Activated T-helper 9 cell treated with anti-CD3 and anti-CD28 coated beads, Interleukin-2, amount 50 U/mL, for 16 hours (primary cell): ENCODE measurements around the gene RGMA.

Experiments used
- DNase-seq: peaks from one replicate; pipeline ENCODE4 v3.0.0-alpha.2; 2020; ENCODE audit warnings: low read depth

The RGMA gene, protein sequence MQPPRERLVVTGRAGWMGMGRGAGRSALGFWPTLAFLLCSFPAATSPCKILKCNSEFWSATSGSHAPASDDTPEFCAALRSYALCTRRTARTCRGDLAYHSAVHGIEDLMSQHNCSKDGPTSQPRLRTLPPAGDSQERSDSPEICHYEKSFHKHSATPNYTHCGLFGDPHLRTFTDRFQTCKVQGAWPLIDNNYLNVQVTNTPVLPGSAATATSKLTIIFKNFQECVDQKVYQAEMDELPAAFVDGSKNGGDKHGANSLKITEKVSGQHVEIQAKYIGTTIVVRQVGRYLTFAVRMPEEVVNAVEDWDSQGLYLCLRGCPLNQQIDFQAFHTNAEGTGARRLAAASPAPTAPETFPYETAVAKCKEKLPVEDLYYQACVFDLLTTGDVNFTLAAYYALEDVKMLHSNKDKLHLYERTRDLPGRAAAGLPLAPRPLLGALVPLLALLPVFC

GRCh38 chr15:93088981-93089726, at the start of gene RGMA:
TSS of gene RGMA (minus strand) at chr15:93089211. CDS start at chr15:93088932, 279 bp downstream.
- no peak for DNase-seq

DNA sequence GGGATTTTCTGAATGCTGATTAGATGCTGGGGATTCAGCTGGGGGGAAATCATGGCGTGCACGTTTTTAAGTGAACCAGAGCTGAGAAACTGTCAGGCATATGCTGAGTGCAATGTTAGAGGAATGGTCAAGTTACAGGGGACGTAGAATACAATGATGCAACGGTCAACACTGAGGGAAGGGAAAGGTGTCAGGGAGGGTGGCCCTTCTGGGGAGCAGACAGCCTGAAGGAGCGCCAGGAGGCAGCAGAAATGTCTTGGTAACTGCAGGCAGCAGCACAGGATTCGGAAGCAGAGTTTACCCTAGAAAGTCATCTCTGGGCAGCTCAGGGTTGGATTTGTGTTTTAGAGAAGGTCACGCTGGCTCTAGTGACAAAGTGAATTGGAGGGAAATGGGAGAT, 47.6 kb upstream of the RGMA start:
- no peak for DNase-seq

DNA sequence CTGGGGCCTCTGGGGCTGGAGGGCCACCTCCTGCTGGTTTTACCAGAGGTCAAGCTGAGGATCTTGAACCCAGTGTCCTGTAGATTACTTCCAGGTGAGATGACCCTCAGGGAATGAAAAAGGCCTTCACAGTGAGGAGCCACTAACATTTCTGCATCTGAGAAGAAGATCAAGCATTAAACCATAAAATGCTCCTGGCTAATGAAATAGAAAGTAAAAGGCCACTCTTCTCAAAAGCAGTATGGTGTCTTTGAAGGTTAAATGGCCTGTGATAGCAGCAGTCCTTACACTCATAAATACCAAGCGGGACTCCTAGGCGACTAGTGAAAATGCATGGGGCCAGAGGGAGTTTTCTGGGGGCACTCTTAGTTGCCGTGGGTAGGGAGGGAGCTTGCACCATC, 47.0 kb upstream of the RGMA start:
- DNase-seq = no peak

DNA sequence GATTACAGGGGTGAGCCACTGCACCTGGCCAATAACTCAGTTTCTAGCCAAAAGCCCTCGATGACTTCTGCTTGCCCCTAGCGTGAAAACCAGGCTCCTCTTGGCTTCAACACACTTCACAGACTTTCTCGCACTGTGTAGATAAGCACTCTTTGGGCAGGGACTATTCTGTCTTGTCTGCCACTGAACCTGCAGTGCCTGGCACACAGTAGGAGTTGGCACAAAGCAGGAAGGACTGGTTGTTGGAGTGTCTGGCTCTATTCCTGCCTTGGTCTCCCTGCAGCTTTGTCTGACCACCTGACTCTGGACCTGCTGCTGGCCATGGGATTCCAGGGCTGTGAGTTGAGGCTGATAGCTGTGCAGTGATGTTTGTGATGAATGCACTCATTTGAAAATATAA, 46.4 kb upstream of the RGMA start:
- no peak for DNase-seq

DNA sequence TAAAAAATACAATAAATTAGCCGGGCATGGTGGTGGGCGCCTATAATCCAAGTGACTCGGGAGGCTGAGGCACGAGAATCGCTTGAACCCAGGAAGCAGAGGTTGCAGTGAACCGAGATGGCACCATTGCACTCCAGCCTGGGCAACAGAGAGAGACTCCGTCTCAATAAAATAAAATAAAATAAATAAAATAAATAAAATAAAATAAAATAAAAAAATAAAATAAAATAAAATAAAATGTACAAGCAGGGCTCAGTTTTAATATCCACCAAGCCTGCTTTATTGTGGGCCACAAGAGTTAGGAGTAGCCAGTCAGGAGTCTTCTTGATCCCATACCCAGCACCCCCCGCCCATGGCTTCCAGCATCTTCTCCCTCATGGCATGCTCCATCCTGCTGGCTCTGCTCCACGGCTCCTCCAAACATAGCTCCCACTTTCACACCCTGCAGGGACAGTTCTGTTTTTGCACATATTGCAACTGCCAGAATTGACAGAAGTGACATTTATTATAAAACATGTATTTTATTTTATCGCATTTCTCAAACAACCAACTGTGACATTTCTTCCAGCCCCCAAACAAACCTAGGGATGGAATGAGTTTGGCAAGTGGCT, 42.6 kb upstream of the RGMA start:
- no peak for DNase-seq

DNA sequence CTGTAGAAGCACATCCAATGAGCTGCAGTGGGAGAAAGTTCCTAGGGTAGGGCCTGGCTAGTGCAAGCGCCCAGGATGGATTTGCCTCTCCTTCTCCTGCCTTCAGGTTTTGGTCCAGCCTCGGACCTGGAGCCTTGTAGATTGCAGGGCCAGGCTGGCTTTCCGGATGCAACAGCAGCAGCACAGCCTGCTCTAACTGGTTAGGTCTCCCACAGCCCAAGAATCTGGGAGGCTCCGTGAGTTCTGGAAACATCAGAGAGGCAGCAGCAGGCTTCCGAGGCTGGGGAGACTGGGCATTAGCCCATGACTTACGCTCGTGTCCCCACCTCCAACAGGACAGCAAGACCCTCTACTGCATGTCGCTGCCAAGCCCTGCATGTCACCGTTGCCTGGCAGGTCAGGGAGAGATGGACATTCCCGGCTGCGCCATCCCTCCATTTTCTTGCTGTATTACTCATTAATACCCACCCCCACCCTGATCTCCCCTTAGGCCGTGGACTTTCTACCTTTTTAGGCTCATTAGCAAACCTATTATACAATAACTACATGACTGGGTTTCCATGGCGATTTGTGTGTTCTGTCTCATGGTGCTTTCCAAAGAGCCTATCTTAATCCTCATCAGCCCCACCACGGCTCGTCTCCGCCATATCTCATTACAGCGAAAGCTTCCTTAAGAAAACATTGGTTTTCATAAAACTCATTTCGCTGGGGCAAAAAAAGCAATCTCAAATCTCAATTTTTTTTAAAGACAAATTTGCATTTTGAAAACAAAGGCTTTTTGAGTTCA, 40.9 kb upstream of the RGMA start:
- no peak for DNase-seq

GRCh38 chr15:93127286-93127685, 38.3 kb upstream of the RGMA start:
- DNase-seq = no peak

GRCh38 chr15:93126599-93126998, 37.6 kb upstream of the RGMA start:
- no peak for DNase-seq

- DNase-seq = no peak
Observed at GRCh38 chr15:93126148-93126547, 37.1 kb upstream of the RGMA start.

DNA sequence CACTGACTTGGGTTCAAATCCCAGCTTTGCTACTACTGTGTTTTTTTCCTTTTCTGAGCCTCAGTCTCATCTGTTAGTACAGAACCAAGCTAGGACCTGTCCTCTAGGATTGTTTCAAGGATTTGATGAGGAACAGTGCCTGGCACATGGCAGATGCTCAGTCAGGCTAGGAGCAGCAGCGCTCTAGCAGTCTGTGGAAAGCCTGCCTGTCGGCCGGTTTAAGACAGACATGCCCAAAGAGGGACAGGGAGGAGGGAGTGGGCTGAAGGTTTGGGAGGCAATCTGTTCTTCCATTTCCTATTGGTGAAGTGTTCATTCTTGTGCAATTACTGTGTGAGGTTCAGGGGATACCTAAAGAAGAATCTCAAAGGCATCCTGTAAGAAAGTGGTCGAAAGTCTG, 35.1 kb upstream of the RGMA start:
- DNase-seq = no peak

DNA sequence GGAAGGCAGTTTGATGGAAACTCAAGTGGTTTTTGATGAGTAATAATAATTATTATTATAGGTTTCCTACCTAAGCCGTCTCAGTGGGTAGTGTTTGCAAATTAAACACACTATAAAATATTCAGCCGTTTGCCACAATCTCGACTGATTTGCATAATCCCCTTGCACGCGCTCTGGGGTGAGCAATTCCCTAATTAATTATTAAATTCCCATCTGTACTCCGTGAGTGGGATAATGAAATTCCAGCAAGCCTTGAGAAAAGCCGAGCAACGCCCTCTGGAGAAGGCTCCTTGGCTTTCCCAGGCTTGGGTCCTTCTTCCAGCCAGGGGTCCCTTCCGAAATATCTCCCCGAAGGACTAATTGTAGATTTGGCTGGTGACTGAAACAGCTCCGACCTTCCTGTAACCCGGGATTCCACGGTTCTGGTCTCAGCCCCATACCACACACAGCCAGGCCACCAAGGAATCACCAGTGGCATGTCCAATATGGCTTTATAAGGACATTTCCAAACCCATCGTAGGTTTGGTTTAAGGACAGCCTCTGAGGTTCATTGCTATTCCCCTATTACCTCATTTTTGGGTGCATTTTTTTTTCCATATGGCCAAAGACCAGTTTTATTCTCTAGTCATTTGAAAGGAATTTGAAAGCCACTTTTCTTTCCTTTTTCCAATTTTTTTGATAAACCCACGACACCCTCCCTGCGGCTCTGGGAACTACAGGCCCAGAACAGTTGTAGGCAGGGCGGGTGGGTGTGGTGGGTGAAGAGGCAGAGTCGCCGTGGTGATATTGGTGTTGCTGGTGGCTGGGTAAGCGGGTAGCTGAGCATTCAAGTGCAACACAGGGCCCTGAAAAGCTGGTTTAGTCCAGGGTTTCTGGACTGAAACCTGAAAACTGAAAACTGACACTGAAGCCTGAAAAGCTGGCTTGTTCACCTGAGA, 33.2 kb upstream of the RGMA start:
- no peak for DNase-seq

DNA sequence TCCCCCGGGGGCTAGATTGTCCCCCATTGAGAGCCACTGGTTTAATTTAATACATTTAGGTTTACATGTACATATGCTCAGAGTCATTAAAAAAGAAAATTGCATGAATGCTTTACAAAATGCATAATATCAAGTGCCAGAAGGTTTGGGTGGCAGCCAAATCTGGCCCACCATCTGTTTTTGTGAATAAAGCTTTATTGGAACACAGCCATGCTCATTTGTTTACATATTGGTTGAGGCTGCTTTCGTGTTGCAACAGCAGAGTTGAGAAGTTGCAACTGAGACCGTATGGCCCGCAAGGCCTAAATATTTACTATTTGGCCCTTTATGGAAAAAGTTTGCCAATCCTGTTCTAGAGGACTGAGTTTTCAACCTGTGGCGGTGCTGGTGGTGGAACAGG, 32.1 kb upstream of the RGMA start:
- no peak for DNase-seq

DNA sequence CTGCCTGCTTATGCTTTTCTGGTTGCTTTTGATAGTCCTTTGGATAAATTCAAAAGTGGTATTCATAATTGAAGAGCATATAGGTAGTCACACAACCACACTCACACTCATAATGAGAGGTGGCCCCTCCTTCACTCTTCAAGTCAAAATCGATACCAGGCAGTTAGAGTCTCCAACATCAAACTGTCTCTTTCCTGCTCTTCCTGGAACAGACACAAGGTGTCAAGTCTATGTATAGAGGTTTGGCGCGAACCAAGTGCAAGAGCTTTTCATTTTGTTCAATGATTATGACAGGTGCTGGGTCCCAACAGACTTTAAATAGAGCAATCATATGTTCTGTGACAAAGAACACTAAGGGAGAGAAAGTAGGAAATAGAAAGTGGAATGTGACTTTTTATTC, 29.9 kb upstream of the RGMA start:
- no peak for DNase-seq

GRCh38 chr15:93111451-93111850, 22.4 kb upstream of the RGMA start:
- DNase-seq = no peak

GRCh38 chr15:93110502-93111040, 21.6 kb upstream of the RGMA start:
- no peak for DNase-seq

- no peak for DNase-seq
Observed at GRCh38 chr15:93109336-93110102, 20.5 kb upstream of the RGMA start.

DNA sequence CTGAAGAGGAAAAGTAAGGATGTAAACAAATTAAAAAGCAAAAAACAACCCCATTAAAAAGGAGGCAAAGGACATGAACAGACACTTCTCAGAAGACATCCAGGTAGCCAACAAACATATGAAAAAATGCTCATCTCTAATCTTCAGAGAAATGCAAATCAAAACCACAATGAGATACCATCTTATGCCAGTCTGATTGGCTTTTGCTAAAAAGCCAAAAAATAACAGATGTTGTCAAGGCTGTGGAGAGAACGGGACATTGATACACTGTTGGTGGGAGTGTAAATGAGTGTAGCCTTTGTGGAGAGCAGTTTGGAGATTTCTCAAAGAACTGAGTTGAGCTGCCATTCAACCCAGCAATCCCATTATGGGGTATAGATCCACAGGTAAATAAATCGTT, 18.6 kb upstream of the RGMA start:
- no peak for DNase-seq

GRCh38 chr15:93105485-93105884, 16.5 kb upstream of the RGMA start:
- no peak for DNase-seq

DNA sequence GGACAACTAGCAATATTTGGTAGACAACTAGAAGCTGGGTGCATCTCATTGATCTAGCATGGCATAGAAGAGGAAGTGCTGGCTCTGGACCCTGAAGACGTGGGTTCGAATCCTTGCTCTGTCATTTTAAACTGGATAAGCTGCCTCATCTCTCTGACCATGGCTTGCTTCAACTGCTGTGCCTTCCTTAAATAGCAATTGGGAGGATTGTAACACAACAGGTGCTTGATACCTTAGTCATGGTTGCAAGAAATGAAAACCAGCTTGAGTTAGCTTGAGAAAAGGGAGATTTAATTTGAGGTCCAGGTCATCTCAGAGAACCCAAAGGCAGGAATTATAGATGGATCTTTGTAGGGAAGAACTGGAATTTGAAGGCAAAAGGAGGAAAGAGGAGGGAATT, 14.8 kb upstream of the RGMA start:
- no peak for DNase-seq

- no peak for DNase-seq
Observed at GRCh38 chr15:93102211-93102610, 13.2 kb upstream of the RGMA start.
